Panc1 (cell line): ENCODE measurements around the gene NFKB1.

Experiments used
- POLR2AphosphoS5 ChIP-seq: IDR thresholded peaks from 2 replicates; pipeline ENCODE4 v1.6.1; 2012; ENCODE audit warnings: mild to moderate bottlenecking, low read depth, low read length, moderate library complexity
- SIN3A ChIP-seq: IDR thresholded peaks from 2 replicates; pipeline ENCODE4 v1.6.1; 2012; ENCODE audit warnings: low read depth, mild to moderate bottlenecking, low read length, moderate library complexity, borderline replicate concordance; ENCODE audit not compliant: insufficient read depth
- TCF7L2 ChIP-seq: IDR thresholded peaks from 2 replicates; pipeline ENCODE4 v1.6.1; 2011; ENCODE audit warnings: mild to moderate bottlenecking, low read depth, low read length, inconsistent platforms
- TF ChIP-seq, protein P1 (sequence below), 2 experiments: IDR thresholded peaks; 2 replicates each; pipeline ENCODE4 v1.6.1; 2011 to 2012; ENCODE audit warnings: low read depth in 2 of 2, control low read depth in 1 of 2, low read length in 1 of 2, mild to moderate bottlenecking in 1 of 2, moderate library complexity in 1 of 2; ENCODE audit not compliant: insufficient read depth in 1 of 2
- TF ChIP-seq, protein P2 (sequence below): fragments of 450-650 bp; IDR thresholded peaks from 2 replicates; pipeline ENCODE4 v1.5.1; 2017; ENCODE audit warnings: mild to moderate bottlenecking

- TF ChIP-seq, protein P1, sequence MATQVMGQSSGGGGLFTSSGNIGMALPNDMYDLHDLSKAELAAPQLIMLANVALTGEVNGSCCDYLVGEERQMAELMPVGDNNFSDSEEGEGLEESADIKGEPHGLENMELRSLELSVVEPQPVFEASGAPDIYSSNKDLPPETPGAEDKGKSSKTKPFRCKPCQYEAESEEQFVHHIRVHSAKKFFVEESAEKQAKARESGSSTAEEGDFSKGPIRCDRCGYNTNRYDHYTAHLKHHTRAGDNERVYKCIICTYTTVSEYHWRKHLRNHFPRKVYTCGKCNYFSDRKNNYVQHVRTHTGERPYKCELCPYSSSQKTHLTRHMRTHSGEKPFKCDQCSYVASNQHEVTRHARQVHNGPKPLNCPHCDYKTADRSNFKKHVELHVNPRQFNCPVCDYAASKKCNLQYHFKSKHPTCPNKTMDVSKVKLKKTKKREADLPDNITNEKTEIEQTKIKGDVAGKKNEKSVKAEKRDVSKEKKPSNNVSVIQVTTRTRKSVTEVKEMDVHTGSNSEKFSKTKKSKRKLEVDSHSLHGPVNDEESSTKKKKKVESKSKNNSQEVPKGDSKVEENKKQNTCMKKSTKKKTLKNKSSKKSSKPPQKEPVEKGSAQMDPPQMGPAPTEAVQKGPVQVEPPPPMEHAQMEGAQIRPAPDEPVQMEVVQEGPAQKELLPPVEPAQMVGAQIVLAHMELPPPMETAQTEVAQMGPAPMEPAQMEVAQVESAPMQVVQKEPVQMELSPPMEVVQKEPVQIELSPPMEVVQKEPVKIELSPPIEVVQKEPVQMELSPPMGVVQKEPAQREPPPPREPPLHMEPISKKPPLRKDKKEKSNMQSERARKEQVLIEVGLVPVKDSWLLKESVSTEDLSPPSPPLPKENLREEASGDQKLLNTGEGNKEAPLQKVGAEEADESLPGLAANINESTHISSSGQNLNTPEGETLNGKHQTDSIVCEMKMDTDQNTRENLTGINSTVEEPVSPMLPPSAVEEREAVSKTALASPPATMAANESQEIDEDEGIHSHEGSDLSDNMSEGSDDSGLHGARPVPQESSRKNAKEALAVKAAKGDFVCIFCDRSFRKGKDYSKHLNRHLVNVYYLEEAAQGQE (IDR thresholded peaks at IDR 0.05; ENCODE audit: insufficient read depth in 1 of 2, low read depth in 2 of 2, low read length in 1 of 2): no peak
- TF ChIP-seq, protein P2, sequence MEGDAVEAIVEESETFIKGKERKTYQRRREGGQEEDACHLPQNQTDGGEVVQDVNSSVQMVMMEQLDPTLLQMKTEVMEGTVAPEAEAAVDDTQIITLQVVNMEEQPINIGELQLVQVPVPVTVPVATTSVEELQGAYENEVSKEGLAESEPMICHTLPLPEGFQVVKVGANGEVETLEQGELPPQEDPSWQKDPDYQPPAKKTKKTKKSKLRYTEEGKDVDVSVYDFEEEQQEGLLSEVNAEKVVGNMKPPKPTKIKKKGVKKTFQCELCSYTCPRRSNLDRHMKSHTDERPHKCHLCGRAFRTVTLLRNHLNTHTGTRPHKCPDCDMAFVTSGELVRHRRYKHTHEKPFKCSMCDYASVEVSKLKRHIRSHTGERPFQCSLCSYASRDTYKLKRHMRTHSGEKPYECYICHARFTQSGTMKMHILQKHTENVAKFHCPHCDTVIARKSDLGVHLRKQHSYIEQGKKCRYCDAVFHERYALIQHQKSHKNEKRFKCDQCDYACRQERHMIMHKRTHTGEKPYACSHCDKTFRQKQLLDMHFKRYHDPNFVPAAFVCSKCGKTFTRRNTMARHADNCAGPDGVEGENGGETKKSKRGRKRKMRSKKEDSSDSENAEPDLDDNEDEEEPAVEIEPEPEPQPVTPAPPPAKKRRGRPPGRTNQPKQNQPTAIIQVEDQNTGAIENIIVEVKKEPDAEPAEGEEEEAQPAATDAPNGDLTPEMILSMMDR: no peak
- TF ChIP-seq SIN3A (no peak), TCF7L2 (no peak), POLR2AphosphoS5 (no peak)
Measured at GRCh38 chr4:102642631-102643298, 141.6 kb downstream of the NFKB1 start.
